Muscle of leg (tissue), 11 donors: Measurements from ENCODE around the gene SMG6. TPM values are rescaled to one million over a fixed set of nuclear protein-coding genes. Genes with fewer than 3 reads are reported as not detected.
A peak's percentile ranks its signal among the peaks of the same experiment; 100 is the strongest.

ENCODE experiments used
- DNase-seq: peaks from one replicate; pipeline ENCODE4 v3.0.0; 2013
- H3K27ac ChIP-seq: one replicate; pipeline ENCODE4 v1.5.1; 2013; ENCODE audit warnings: mild to moderate bottlenecking, low read length, control low read depth
- H3K27me3 ChIP-seq: one replicate; pipeline ENCODE4 v1.6.1; 2013; ENCODE audit warnings: low read length; ENCODE audit not compliant: control insufficient read depth, insufficient read depth
- H3K36me3 ChIP-seq: one replicate; pipeline ENCODE4 v1.6.1; 2013; ENCODE audit warnings: low read length; ENCODE audit not compliant: control insufficient read depth, insufficient read depth
- H3K4me1 ChIP-seq: one replicate; pipeline ENCODE4 v1.6.1; 2013; ENCODE audit warnings: low read length; ENCODE audit not compliant: control insufficient read depth, insufficient read depth
- H3K4me3 ChIP-seq: one replicate; pipeline ENCODE4 v1.5.1; 2013; ENCODE audit warnings: low read length, control low read depth
- H3K9me3 ChIP-seq: replicated peaks from 2 replicates; pipeline ENCODE4 v1.6.1; 2013; ENCODE audit warnings: low read depth, low read length; ENCODE audit not compliant: control insufficient read depth
- WGBS: methylation state at CpG from one replicate; pipeline ENCODE4 v1.1.5; 2013; ENCODE audit warnings: missing lambda C conversion rate; ENCODE audit not compliant: insufficient coverage; 5-methylcytosine and 5-hydroxymethylcytosine counted together
- polyA plus RNA-seq, 8 donors: library from polyadenylated mRNA; unstranded; fragments of 120-200 nt; gene quantifications; one replicate each; pipeline versions ENCODE4 v1.2.1 to v1.2.3, GENCODE V29; 2013; ENCODE audit warnings: inconsistent platforms in 1 of 8, low replicate concordance in 1 of 8; ENCODE audit not compliant: insufficient read length in 8 of 8, insufficient read depth in 1 of 8
- total RNA-seq: library from RNA; stranded (reverse); fragments of 120-200 nt; gene quantifications from one replicate; pipeline ENCODE4 v1.2.4, GENCODE V29; 2013

Gene SMG6
- total and polyA plus RNA-seq, 9 donors = 12.7 to 21.8 (median 19.2) TPM

GRCh38 chr17:2024572-2025219 lies 278.9 kb downstream of the SMG6 start:
- no peak for DNase-seq
- peaks cover 91% of the 10 kb centered on the region for H3K27me3 ChIP-seq
- no peak overlapping the region for H3K27ac ChIP-seq
- no peaks in the 10 kb centered on the region for H3K9me3 ChIP-seq
- peak overlapping the region; percentile 32 for H3K4me3 ChIP-seq
- H3K4me1 ChIP-seq = peaks cover 23% of the 10 kb centered on the region
- WGBS = under 1% methylated on average over 72 of the region's 73 CpGs
- no peaks in the 10 kb centered on the region for H3K36me3 ChIP-seq

- Histone ChIP-seq H3K27me3 (peaks cover 93% of the 10 kb centered on the region), H3K4me1 (peaks cover 19% of the 10 kb centered on the region), H3K27ac (no peak overlapping the region), H3K4me3 (peak overlapping the region; percentile 25), H3K36me3 (no peaks in the 10 kb centered on the region), H3K9me3 (no peaks in the 10 kb centered on the region)
- DNase-seq = peak; percentile 72
- under 1% methylated on average over 85 of the region's 85 CpGs for WGBS
Observed at GRCh38 chr17:2023692-2024571, 279.7 kb downstream of the SMG6 start.

GRCh38 chr17:2023256-2023655 lies 280.3 kb downstream of the SMG6 start:
- H3K4me3 ChIP-seq = no peak overlapping the region
- WGBS = 15% methylated on average over 11 of the region's 16 CpGs
- peaks cover 93% of the 10 kb centered on the region for H3K27me3 ChIP-seq
- H3K27ac ChIP-seq = no peak overlapping the region
- no peaks in the 10 kb centered on the region for H3K36me3 ChIP-seq
- DNase-seq = no peak
- peaks cover 17% of the 10 kb centered on the region for H3K4me1 ChIP-seq
- no peaks in the 10 kb centered on the region for H3K9me3 ChIP-seq

- Histone ChIP-seq H3K4me3 (no peak overlapping the region), H3K4me1 (peaks cover 22% of the 10 kb centered on the region), H3K9me3 (no peaks in the 10 kb centered on the region), H3K27ac (no peak overlapping the region), H3K36me3 (no peaks in the 10 kb centered on the region), H3K27me3 (peaks cover 93% of the 10 kb centered on the region)
- WGBS = 64% methylated on average over 13 of the region's 15 CpGs
- no peak for DNase-seq
Observed at GRCh38 chr17:2022647-2023240, 280.8 kb downstream of the SMG6 start.

- DNase-seq = no peak
Observed at GRCh38 chr17:2020721-2021120, 282.9 kb downstream of the SMG6 start.

GRCh38 chr17:2019723-2020122 lies 283.9 kb downstream of the SMG6 start:
- H3K4me3 ChIP-seq = no peak overlapping the region

More at GRCh38 chr17:2020721-2021120, 282.9 kb downstream of the SMG6 start:
- Histone ChIP-seq H3K4me1 (peaks cover 19% of the 10 kb centered on the region), H3K9me3 (no peaks in the 10 kb centered on the region), H3K36me3 (no peaks in the 10 kb centered on the region), H3K4me3 (no peak overlapping the region), H3K27ac (no peak overlapping the region), H3K27me3 (peaks cover 83% of the 10 kb centered on the region)
- 37% methylated on average over 6 of the region's 8 CpGs for WGBS

GRCh38 chr17:2018716-2019510 lies 284.7 kb downstream of the SMG6 start:
- no peak overlapping the region for H3K4me3 ChIP-seq
- no peak for DNase-seq
- peaks cover 75% of the 10 kb centered on the region for H3K27me3 ChIP-seq
- H3K27ac ChIP-seq = no peak overlapping the region
- no peaks in the 10 kb centered on the region for H3K9me3 ChIP-seq
- no peaks in the 10 kb centered on the region for H3K36me3 ChIP-seq
- 53% methylated on average over 21 of the region's 24 CpGs for WGBS
- H3K4me1 ChIP-seq = peaks cover 9% of the 10 kb centered on the region

More at GRCh38 chr17:2019723-2020122, 283.9 kb downstream of the SMG6 start:
- Histone ChIP-seq H3K9me3 (no peaks in the 10 kb centered on the region), H3K4me1 (peaks cover 16% of the 10 kb centered on the region), H3K27ac (no peak overlapping the region), H3K27me3 (peaks cover 80% of the 10 kb centered on the region), H3K36me3 (no peaks in the 10 kb centered on the region)
- WGBS = 75% methylated on average over 4 of the region's 8 CpGs
- no peak for DNase-seq

GRCh38 chr17:2017274-2017941 lies 286.2 kb downstream of the SMG6 start:
- Histone ChIP-seq H3K27me3 (peaks cover 64% of the 10 kb centered on the region), H3K4me3 (no peak overlapping the region), H3K36me3 (no peaks in the 10 kb centered on the region), H3K4me1 (peaks cover 6% of the 10 kb centered on the region), H3K27ac (no peak overlapping the region), H3K9me3 (no peaks in the 10 kb centered on the region)
- WGBS = 73% methylated on average over 17 of the region's 19 CpGs
- no peak for DNase-seq

- no peaks in the 10 kb centered on the region for H3K9me3 ChIP-seq
- no peak for DNase-seq
- H3K4me1 ChIP-seq = peaks cover 12% of the 10 kb centered on the region
- H3K36me3 ChIP-seq = no peaks in the 10 kb centered on the region
- 80% methylated on average over 20 of the region's 20 CpGs for WGBS
- no peak overlapping the region for H3K27ac ChIP-seq
- H3K27me3 ChIP-seq = peaks cover 64% of the 10 kb centered on the region
- H3K4me3 ChIP-seq = no peak overlapping the region
Observed at GRCh38 chr17:2016494-2016893, 287.1 kb downstream of the SMG6 start.
